OCI-LY7 (cell line): ENCODE results near the gene TTLL5. TPM values are rescaled to one million over a fixed set of nuclear protein-coding genes. Genes with fewer than 3 reads are reported as not detected.

Experiments
- BruUV-seq: library from RNA; stranded (reverse); fragments of 400-500 nt; replicated peaks from 2 replicates; lab custom pipeline; 2021; lab: Mats Ljungman, UMichigan
- CTCF ChIA-PET: fragments of 300-600 bp; sonication (Branson Sonifier 250); formaldehyde crosslinking; loops from one replicate; lab custom pipeline; 2022; ENCODE audit warnings: antibody characterized with exemption; ENCODE audit not compliant: unreplicated experiment; lab: Charles Lee
- POLR2A ChIA-PET: fragments of 300-600 bp; sonication (Branson Sonifier 250); formaldehyde crosslinking; loops from one replicate; lab custom pipeline; 2022; ENCODE audit warnings: antibody characterized with exemption; lab: Charles Lee
- DNase-seq: peaks from one replicate; pipeline ENCODE4 v3.0.0-alpha.2; 2015; ENCODE audit warnings: low spot score
- H2AFZ ChIP-seq: fragments of 200-600 bp; sonication (generic), shearing (Covaris generic); 2 replicates; pipeline ENCODE4 v1.6.1; 2014; ENCODE audit warnings: mild to moderate bottlenecking, antibody characterized with exemption, low read length, moderate library complexity
- H3K27ac ChIP-seq: fragments of 200-600 bp; sonication (generic); 2 replicates; pipeline ENCODE4 v1.5.1; 2014; ENCODE audit warnings: mixed run types, low read depth, mild to moderate bottlenecking, moderate library complexity, low read length, inconsistent platforms; ENCODE audit not compliant: poor library complexity, severe bottlenecking
- H3K36me3 ChIP-seq: fragments of 200-600 bp; sonication (generic); 2 replicates; pipeline ENCODE4 v1.6.1; 2014; ENCODE audit warnings: mild to moderate bottlenecking, antibody characterized with exemption, low read length, moderate library complexity, mixed read lengths; ENCODE audit not compliant: insufficient read depth
- H3K4me1 ChIP-seq: fragments of 200-600 bp; sonication (generic); 2 replicates; pipeline ENCODE4 v1.5.1; 2014; ENCODE audit warnings: mild to moderate bottlenecking, low read length; ENCODE audit not compliant: insufficient read depth, poor library complexity, severe bottlenecking
- H3K4me2 ChIP-seq: fragments of 200-600 bp; sonication (generic); 2 replicates; pipeline ENCODE4 v1.6.1; 2014; ENCODE audit warnings: mild to moderate bottlenecking, low read length
- H3K4me3 ChIP-seq: fragments of 200-600 bp; sonication (generic); 2 replicates; pipeline ENCODE4 v1.5.1; 2014; ENCODE audit warnings: mild to moderate bottlenecking, low read depth, low read length; ENCODE audit not compliant: poor library complexity, severe bottlenecking
- H3K79me2 ChIP-seq: fragments of 200-600 bp; sonication (generic); 2 replicates; pipeline ENCODE4 v1.6.1; 2016; ENCODE audit warnings: low read depth, mild to moderate bottlenecking, low read length, moderate library complexity, mixed read lengths; ENCODE audit not compliant: insufficient read depth
- H3K9me2 ChIP-seq: fragments of 200-600 bp; sonication (generic); 2 replicates; pipeline ENCODE4 v1.6.1; 2016; ENCODE audit warnings: mild to moderate bottlenecking, low read length, mixed read lengths; ENCODE audit not compliant: insufficient read depth
- H3K9me3 ChIP-seq: fragments of 200-600 bp; sonication (generic); 2 replicates; pipeline ENCODE4 v1.6.1; 2014; ENCODE audit warnings: mild to moderate bottlenecking, mixed run types, low read length, mixed read lengths
- H4K20me1 ChIP-seq: fragments of 200-600 bp; sonication (generic); 2 replicates; pipeline ENCODE4 v1.6.1; 2014; ENCODE audit warnings: mild to moderate bottlenecking, antibody characterized with exemption, low read length, moderate library complexity, mixed read lengths; ENCODE audit not compliant: insufficient read depth
- EZH2phosphoT487 ChIP-seq: fragments of 200-600 bp; sonication (generic); IDR thresholded peaks from 2 replicates; pipeline ENCODE4 v1.6.1; 2018; ENCODE audit warnings: low read depth, borderline replicate concordance, mild to moderate bottlenecking, mixed run types, antibody characterized with exemption, low read length, moderate library complexity, mixed read lengths
- intact Hi-C: fragments of 100-400 bp; cut with micrococcal nuclease; formaldehyde crosslinking; loops from one replicate; pipeline ENCODE4 v1.10.0; 2022; ENCODE audit not compliant: unreplicated experiment
- total RNA-seq, 2 experiments: library from RNA; depleted of rRNA in 1 of 2; stranded (reverse); fragments of >200 nt in 1 of 2; shearing (Covaris generic) in 1 of 2; gene quantifications; 2 replicates each; pipeline ENCODE4 v1.2.3, GENCODE V29; 2014 to 2022
- TF ChIP-seq, protein P1 (sequence below): fragments of 200-600 bp; sonication (generic); conservative IDR thresholded peaks from 2 replicates; pipeline ENCODE4 v1.5.1; 2014; ENCODE audit warnings: mild to moderate bottlenecking, antibody characterized with exemption, low read length, moderate library complexity, mixed read lengths

TTLL5 gene
- total RNA-seq, 2 experiments from 2014 or later = 34.3 to 55.6 TPM

DNA sequence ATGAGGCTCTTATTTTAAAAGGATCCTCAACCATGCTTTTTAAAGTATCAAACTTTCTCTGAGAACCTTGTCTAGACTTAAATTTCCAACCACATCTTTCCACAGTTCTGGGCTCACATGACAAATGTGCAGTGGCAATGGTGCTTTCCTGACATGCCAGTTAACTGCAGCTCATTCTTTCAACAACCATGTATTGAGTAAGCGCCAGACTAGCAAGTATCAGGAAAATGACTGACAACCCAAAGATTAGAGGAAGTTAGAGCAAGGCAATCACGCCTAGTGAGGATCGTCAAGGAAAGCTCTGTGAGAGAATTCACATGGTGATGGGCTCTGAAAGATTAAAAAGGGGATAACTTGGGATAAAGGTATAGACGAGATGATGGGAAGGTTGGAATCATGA, 46.9 kb upstream of the TTLL5 start:
- no peaks in the 10 kb centered on the region for H3K9me3 ChIP-seq
- H3K79me2 ChIP-seq = no peaks in the 10 kb centered on the region
- TF ChIP-seq, protein P1, sequence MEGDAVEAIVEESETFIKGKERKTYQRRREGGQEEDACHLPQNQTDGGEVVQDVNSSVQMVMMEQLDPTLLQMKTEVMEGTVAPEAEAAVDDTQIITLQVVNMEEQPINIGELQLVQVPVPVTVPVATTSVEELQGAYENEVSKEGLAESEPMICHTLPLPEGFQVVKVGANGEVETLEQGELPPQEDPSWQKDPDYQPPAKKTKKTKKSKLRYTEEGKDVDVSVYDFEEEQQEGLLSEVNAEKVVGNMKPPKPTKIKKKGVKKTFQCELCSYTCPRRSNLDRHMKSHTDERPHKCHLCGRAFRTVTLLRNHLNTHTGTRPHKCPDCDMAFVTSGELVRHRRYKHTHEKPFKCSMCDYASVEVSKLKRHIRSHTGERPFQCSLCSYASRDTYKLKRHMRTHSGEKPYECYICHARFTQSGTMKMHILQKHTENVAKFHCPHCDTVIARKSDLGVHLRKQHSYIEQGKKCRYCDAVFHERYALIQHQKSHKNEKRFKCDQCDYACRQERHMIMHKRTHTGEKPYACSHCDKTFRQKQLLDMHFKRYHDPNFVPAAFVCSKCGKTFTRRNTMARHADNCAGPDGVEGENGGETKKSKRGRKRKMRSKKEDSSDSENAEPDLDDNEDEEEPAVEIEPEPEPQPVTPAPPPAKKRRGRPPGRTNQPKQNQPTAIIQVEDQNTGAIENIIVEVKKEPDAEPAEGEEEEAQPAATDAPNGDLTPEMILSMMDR = no peak
- TF ChIP-seq EZH2phosphoT487 = no peak
- H3K27ac ChIP-seq = no peak overlapping the region
- no peaks in the 10 kb centered on the region for H4K20me1 ChIP-seq
- POLR2A ChIA-PET = no interaction called here
- CTCF ChIA-PET = no interaction called here
- no peaks in the 10 kb centered on the region for H3K9me2 ChIP-seq
- no peaks in the 10 kb centered on the region for H3K36me3 ChIP-seq
- no TSS peak for BruUV-seq
- no peaks in the 10 kb centered on the region for H3K4me1 ChIP-seq
- H3K4me2 ChIP-seq = no peak overlapping the region
- no peak overlapping the region for H3K4me3 ChIP-seq
- intact Hi-C loops = no loop called here
- DNase-seq = no peak
- H2AFZ ChIP-seq = no peak overlapping the region

DNA sequence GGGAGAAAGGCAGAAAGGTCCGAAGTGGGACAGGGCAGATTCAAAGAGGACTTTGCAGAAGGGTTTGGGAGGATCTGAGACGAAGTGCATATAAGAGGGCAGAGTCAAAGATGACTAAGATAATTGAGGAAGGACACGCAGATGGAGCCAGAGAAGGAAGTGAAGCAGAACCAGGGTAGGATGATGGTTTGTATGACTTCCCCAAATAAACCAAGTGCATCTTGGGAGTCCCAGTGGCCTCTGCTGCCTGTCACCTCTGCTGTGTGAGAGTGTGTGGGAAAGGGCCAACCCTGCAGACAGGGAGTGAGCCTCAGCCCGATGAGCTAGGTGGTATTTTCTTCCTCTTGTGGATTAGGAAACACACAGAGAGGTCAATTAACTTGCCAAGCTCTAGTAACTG, 45.8 kb upstream of the TTLL5 start:
- Histone ChIP-seq H4K20me1 (no peaks in the 10 kb centered on the region), H3K79me2 (no peaks in the 10 kb centered on the region), H3K27ac (no peak overlapping the region), H3K4me1 (no peaks in the 10 kb centered on the region), H3K36me3 (no peaks in the 10 kb centered on the region), H2AFZ (0 out of 2 replicates have a peak overlapping the region, but pooled peaks have one; percentile 30), H3K9me3 (no peaks in the 10 kb centered on the region), H3K4me2 (no peak overlapping the region), H3K9me2 (no peaks in the 10 kb centered on the region), H3K4me3 (no peak overlapping the region)
- intact Hi-C loops = no loop called here
- BruUV-seq = no TSS peak
- CTCF ChIA-PET = no interaction called here
- DNase-seq = peak; percentile 29
- TF ChIP-seq EZH2phosphoT487 = no peak
- TF ChIP-seq, protein P1 = no peak
- POLR2A ChIA-PET = no interaction called here

DNA sequence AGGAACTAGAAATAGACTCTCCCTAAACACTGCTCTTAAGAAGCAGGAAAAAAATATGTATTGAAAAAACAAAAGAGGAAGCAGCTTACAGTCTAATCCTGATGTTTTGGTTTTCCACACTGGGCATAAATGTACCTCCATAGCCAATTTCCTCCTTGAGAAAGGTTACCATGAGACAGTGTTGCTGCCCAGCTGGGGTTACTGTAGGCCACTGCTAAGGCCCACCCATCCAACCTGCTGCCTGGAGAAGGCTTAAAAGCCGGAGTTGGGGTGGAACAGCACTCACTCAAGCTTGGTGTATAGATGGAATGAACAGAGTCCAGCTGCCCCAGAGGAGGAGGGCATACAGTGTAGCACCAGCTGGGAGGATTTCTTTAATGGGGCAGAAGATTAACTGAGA, 41.5 kb upstream of the TTLL5 start:
- ChIA-PET CTCF (no interaction called here), POLR2A (interaction anchor here (1.1 kb wide), 1 partner anchor 244 kb away, joined by 3 read pairs; no protein-coding TSS in a partner anchor)
- Histone ChIP-seq H3K9me3 (no peaks in the 10 kb centered on the region), H2AFZ (no peak overlapping the region), H3K4me3 (no peak overlapping the region), H3K9me2 (no peaks in the 10 kb centered on the region), H3K4me2 (no peak overlapping the region), H3K27ac (no peak overlapping the region), H3K4me1 (peaks cover 11% of the 10 kb centered on the region), H4K20me1 (no peaks in the 10 kb centered on the region), H3K36me3 (no peaks in the 10 kb centered on the region), H3K79me2 (no peaks in the 10 kb centered on the region)
- no peak for DNase-seq
- intact Hi-C loops = no loop called here
- no TSS peak for BruUV-seq
- no peak for TF ChIP-seq EZH2phosphoT487
- TF ChIP-seq, protein P1 = no peak
